ENCODE measurements around the gene KICS2. TPM values are rescaled to one million over a fixed set of nuclear protein-coding genes. Genes with fewer than 3 reads are reported as not detected.
"Not testable (repeated sequence)": the region's sequence is repeated elsewhere in the genome, so short reads cannot be mapped to it uniquely, and the experiment has no call there.

Gene KICS2
- 6.7 TPM for total RNA-seq

DNA sequence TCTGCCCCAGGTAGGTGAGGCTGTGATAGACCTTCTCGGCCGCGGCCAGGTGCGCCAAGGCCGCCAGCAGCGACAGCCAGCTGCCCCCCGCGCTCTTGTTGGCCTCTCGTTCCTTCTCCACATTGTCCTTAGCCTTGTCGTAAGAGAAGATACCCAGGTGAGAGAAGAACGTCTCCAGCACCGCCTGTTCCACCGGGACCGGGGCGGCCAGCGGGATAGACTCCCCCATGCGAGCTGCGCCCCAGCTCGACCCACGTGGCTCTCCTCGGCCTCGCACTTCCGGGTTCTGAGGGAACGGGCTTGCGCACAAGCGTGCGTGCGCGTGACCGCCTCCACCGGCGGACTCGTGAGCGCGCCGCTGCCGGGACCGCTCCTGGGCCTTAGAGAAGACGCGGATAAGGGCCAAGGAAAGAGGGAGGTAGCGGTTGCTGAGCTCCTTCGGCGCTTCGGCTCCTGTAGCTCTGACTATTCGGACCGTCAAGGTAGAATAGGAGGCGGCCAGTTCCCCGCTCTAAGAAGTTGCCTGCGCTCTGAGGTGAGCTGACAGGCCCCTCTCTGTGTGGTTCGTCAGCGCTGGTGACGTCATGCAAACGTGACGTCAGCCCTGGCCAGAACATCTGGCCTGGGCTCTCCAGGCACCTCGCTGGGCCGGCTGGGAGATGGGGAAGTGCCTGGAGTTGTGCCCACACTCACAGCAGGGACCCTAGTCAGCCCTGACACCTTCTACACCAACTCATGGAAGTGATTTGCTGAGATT lies at the start of gene KICS2:
Gene KICS2, minus strand, starts transcription at position 288 of the 757 bp plus-strand sequence. Its CDS starts 59 bp downstream, at position 229.
- DNase-seq = peak; percentile 88

DNA sequence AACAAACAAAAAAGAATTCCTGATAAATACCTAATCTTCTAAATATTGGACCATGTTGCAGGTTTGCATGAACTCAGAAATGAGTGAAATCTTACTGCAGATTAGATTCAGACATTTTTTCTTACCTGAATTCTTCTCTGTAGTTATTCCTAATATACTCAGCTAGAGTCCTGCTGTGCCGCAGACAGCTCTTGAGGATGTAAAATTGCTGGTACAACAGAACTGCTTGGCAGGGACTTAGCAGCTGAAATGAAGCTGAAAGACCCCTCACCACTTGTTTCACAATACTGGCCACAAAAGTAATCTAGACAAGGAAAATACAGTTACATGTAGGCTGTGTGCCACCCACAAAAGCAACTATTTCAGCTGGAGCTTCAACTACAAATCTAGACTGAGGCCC lies 48.3 kb upstream of the KICS2 start:
- no peak for DNase-seq

DNA sequence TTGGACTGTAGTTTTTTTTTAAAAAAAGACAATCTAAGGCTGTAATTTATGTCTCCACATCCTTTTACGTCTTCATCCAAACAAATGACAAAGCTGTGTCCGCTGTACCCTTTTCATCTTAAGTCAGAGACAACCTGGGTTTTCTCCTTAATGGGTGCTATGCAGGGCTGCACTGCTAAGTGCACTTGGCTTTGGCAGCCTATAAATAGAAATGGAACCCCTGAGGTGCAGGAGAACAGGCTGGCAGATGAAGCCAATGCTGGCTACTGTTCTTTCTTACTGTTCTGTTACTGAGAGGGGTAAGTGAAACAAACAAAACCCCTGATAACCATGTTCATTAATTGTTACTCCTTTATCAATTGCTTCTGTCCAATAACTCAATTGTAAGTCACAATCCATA lies 47.1 kb upstream of the KICS2 start:
- no peak for DNase-seq

DNA sequence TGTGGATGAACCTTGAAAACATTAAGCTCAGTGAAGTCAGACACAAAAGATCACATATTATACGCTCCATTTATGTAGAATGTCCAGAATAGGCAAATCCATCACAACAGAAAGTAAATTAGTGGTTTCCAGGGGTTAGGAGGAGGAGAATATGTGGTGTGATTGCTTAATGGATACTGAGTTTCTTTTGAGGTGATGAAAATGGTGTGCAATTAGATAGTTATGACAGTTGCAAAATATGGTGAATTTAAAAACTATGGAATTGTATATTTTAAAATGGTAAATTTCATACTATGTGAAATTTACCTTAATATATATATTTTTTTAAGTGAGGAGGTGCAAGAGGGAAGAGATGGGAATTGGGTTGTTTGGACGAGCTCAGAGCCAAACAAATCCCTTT lies 46.3 kb upstream of the KICS2 start:
- no peak for DNase-seq

DNA sequence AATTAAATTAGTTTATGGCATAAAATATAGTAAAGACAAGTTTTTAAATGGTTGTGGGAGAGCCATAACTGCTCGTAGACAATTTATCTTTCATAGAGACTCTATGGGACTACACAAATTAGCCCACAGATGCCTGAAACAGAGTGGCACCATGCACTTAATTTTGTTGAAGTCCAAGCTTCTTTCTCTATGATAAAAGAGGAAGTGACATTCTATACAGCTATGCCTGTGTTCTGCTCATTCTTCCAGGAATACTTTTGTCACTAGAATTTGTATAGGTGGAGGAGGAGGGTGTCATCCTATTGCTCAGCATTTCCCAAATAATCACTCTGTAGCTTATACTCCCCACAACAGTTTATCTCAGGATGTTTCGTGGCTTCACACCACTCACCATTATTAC lies 43.7 kb upstream of the KICS2 start:
- no peak for DNase-seq

DNA sequence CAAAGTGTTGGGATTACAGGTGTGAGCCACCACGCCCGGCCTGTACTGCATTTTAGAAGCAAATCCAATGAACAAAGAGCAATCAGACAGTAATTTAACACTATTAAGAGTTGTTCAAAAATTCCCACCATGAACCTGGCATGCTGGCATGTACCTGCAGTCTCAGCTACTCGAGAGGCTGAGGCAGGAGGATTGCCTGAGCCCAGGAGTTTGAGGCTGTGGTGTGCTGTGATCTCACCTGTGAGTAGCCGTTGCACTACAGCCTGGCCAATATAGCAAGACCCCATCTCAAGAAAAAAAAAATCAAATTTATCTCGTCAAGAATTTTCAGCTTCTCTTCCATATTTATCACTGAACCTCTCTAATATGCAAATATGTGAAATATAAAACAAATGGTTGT lies 39.7 kb upstream of the KICS2 start:
- no peak for DNase-seq

DNA sequence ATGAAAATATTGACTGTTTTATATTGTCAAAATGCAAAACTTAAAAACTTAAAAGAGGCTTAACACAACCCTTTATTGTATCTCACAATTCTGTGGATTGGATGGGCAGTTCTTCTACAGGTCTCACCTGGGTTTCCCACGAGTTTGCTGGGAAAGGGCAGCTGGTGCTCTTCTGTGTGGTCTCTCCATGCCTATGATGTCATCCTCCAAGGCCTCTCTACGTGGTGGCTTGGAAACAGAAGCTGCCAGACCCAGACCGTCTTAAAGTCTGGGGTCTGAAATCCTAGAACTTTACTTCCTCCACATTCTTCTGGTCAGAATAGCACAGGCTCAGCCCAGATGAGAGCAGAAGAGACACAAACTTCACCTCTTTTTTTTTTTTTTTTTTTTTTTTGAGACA lies 36.5 kb upstream of the KICS2 start:
- no peak for DNase-seq

DNA sequence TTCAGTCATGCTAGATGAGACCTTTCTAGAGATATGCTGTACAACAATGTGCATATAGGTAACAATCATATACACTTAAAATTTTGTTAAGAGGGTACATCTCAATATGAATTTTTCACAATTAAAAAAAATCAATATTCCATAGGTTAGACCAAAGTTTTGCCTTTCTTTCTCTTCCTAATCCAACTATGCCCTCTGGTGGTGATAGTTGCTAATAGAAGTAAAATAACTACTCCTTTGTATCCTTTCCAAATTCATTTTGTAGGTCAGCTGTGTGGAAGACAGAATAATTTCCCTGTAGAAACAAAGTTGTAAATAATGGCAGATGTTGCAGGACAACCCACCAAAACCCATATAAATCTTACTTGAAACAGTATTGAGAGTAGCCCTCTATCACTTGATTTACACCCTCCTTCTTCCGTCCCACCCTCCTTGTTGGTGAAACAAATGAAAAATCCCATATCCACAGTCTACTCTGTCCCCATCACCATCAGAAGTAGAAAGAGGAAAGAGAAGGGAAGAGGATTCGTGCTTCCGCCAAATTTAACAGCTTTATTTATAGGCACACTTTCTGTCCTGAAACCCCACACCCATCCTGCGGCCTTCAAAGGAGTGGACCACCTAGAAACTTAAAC lies 34.2 kb upstream of the KICS2 start:
- DNase-seq = no peak

DNA sequence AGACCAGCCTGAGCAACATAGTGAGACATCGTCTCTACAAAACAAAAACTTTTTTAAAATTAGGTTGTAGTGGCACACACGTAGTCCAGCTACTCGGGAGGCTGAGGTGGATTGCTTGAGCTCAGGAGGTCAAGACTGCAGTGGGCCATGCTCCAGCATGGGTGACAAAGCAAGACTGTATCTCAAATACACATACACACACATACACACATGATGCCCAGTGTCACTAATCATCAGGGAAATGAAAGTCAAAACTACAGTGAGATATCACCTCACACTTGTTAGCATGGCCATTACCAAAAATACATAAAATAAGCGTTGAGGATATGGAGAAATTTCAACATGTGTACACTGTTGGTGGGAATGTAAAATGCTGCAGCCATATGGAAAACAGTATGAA lies 33.2 kb upstream of the KICS2 start:
- no peak for DNase-seq

DNA sequence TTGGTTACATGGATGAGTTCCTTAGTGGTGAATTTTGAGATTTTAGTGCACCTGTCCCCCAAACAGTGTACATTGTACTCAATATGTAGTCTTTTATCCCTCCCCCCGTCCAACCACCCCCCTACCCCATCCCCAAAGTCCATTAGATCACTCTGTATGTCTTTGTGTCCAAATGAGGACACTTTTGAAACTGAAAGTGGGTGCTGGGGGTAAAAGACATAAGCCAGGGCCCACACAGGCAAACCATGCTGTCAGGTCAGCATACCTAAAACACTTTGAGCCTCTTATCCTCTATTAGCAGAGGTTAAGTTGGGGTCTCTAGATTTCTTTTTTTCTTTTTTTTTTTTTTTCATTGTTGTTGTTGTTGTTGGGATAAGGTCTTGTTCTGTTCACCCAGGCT lies 31.3 kb upstream of the KICS2 start:
- DNase-seq = no peak

DNA sequence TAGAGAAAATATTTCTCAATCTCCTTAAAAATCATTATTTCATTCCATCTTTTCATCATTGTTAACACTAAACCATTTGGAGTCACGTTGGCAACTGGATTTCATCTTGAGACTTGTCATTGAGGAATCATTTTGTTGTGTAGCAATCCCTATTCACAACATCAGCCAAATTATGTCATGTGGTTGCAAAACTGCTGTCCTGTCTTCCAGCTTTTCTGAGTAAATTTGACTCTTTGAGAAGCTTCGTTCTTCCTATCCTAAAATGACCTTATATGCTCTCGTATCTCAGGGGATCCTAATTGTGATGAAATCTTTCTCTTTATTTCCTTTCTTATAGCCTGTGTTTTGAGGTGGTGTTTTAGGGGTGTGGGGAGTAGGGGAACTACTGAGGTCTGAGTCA lies 30.6 kb upstream of the KICS2 start:
- DNase-seq = no peak

DNA sequence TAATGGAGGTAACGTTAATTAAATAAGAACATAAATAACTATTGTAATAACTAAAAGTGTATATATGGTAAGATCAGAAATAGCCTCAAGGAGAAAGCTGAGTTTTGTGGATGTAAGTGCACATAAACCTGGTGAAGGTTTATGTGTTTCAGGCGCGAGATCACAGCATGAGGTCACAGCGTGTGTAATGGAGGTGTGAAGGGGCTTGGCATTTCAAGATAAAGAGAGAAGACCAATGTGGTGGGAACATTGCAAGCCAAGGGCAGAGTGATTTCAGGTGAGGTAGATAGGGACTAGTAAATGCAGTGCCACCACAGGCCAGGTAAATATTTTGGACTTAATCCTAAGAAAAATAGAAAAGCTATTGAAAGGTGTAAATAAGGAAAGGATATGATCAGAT lies 21.7 kb upstream of the KICS2 start:
- no peak for DNase-seq

DNA sequence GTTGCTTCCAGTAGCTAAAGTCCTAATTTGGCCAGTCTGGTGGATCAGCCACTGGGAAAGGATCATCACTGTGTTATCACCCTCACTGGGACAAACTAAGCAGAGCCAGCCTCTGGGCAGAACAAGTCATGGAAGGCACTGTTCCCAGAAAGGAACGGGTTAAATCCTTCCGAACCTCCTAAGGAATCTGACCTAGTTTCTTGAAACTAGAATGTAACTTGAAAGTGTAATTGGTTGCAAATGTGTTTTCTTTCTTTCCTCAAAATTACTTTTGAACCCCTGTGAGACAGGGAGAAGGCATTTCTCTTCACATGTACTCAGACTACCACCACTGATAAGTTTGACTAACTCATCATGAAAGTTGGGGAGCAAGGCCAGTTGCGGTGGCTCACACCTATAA lies 18.7 kb upstream of the KICS2 start:
- no peak for DNase-seq

DNA sequence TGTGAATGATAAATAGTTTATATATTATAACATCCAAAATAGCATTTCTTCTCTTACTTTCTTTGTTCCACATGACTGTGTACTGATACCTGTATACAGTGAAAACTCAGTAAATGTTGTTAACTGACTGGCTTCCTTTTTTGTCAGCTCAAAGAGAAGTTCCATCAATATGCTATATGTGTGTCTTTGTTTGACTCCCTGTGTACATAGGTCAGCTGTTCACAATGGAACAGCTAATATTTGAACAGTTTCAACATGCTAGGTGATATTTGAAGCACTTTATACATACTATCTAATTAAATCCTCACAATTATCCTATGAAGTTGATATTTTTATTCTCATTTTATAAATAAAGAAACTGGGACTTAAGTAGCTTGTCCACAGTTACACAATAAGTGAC lies 15.3 kb upstream of the KICS2 start:
- no peak for DNase-seq

DNA sequence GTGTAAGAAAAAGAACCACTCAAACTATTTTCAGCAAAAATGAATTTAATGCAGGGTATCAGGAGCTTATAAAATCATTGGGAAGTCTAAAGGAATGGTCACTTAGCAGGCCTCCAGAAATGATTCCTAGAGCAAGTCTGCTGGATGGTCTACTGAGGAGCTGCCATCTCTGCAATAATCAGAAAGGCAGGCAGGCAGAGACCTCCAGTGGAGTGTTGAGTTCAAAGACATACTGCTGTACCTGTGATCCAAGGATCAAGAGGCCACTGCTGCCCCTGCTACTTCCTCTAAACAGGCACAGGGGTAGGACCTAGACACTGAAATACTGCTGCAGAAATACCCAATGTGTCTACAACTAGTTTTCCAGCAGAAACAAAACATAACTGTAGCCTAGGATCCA lies 14.5 kb upstream of the KICS2 start:
- DNase-seq = no peak

DNA sequence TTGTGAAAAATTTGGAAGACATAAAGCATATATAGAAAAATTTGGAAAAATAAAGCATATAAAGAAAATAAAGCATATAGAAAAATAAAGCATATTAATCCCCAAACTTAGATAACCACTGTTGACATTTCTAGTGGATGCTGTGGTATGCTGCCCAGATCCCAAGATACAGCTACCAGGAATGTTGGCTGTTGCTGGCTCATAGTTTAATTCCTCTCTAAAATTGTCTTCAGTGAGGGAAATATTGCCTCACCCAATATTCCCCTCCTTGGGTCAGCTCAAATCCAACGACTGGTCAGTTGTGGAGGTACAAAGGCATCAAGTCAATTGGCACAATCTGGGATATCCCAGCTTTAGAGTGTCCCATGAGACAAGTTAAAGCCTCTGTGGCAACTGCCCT lies 10.1 kb upstream of the KICS2 start:
- no peak for DNase-seq

DNA sequence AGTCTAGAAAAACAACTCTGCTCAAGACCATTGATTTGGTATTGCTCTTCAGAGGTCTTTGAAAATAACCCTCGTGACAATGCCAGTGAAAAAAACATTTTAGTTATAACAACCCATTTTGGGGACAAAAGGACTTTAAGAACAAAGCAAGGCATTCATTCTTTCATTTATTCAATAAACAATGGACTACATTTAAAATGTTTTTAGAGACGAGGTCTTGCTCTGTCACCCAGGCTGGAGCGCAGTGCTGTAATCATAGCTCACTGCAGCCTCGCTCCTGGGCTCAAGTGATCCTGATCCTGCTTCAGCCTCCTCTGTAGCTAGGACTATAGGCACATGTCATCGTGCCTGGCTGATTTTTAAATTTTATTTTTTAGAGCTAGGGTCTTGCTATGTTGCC lies 7.7 kb upstream of the KICS2 start:
- DNase-seq = no peak

DNA sequence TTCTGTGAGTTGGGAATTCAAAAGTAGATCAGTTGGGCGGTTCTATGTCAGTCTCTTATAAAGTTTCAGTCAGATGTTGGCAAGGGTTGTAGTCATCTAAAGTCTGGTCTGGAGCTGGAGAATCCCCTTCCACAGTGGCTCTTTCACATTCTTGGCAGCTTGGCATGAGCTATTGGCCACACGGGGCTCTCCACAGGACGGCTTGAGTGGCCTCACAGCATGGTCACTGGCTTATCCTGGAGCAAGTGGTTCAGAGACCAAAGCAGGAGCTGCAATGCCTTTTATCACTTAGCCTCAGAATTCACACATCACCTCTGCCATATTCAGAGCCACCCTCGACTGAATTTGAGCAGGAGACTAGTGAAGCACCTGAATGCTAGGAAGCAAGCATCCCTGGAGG lies 7.1 kb upstream of the KICS2 start:
- DNase-seq = no peak

DNA sequence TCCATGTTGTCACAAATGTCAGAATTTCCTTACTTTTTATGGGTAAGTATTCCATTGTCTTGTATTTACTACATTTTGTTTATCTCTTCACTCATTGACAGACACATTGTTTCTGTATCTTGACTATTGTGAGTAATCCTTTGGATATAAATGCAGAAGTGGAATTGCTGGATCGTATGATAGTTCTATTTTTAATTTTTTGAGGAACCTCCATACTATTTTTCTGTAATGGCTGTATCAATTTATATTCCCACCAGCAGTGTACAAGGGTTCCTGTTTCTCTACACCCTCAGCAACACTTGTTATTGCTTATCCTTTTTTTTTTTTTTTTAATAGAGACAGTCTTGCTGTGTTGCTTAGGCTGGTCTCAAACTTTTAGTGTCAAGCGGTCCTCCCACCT lies 3.5 kb upstream of the KICS2 start:
- no peak for DNase-seq

DNA sequence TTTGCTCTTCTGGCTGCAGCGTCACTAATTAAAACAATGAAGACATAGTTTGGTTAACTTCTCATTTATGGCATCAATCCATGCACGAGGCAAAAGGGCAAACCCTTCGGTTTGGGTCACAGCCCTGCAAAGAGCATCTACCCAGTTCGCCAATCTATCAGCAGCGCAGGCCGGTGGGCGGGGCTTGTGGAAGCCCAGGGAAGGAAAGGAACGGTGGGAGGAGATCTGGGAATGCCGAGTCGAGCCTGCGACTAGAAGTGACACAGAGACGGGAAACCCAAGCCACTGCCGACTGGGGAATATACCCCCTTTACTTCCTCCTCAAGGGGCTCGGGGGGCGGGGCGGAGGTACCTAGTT lies 466 bp downstream of the KICS2 start:
- DNase-seq = peak; percentile 69

DNA sequence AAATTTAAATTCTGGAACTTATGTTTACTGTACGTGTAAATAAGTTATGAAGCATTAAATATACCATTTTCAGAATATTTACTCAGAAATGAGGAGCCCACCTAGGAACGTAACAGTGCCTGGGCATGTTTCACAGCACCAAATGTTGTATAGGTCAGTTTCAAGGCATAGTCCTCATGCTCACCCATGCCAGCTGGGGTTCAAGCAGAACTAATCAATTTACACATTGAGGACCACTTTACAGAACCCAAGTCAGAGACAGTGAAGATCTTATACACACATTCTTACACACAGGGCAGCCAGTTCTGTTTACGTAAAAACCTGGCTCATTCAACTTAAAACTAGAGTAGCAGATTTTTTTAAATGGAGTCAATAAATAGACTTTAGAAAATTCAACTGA lies 2.0 kb downstream of the KICS2 start:
- DNase-seq = no peak

DNA sequence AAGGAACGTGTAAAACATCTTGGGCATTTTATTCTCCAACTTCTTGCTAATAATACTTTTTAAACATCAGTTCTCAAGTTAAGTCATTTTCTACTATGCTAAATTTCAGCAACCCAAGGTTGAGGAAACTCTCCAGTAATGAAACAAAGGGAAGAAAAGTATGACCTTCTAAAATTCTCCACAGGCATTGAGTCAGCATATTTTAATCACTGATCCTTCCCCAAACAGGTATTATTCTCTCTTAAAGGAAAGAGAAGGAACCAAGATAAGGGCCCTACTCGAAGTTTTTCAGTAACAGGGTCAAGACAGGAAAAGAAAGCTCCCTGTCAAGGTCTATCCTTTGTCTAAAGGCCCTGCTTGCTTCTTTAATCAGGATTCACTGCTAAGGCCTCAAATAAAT lies 3.0 kb downstream of the KICS2 start:
- DNase-seq = no peak

DNA sequence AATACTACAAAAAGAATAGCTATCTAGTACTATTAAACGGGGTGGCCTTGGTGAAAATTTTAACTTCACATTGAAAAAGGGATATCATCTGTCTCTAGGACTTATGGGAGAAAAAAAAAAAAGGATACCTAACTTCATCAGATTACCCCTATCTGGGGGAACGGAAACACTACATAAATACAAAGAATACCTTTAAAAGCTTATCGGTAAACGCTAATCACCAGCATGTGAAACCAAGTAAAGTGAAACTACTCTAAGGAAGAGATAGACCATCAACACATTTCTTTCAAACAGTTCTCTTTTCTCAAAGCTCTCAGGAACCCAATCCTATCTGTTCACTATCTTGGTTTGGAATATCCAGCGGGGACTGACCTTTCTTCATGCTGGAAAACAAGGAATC lies 3.5 kb downstream of the KICS2 start:
- DNase-seq = no peak

DNA sequence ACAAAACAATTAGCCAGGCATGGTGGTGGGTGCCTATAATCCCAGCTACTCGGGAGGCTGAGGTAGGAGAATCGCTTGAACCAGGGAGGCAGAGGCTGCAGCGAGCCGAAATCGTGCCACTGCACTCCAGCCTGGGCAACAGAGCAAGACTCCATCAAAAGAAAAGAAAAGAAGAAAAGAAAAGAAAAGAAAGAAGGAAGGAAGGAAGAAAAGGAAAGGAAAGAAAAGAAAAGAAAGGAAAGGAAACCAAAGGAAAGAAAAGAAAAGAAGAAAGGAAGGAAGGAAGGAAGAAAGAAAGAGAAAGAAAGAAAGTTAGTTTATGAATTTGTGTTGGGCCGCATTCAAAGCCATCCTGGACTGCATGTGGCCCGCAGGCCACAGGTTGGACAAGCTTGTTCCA lies 4.5 kb downstream of the KICS2 start:
- not testable (repeated sequence) for DNase-seq

DNA sequence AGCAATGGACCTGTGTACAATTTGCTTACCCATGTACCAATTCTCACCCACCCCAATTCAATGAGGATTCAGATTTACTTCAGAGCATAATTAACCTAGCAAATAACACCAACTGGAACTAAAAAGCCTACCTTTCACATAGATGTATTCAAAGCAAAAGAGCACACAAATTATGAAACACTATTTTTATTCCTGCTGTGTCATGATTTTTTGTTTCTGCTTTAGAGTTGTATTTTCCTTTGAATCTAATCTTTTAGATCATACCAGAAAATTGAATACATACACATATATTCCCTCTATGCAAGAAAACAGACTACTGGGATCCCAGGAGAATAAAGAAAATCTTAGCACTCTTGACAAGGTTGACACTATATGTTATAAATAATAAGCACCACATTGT lies 5.9 kb downstream of the KICS2 start:
- no peak for DNase-seq

All from occipital lobe (tissue), 2 donors.